Skeletal muscle tissue (tissue), 4 donors: ENCODE measurements around the gene PITPNM1. TPM values are rescaled to one million over a fixed set of nuclear protein-coding genes. Genes with fewer than 3 reads are reported as not detected.
A peak's percentile ranks its signal among the peaks of the same experiment; 100 is the strongest.

Experiments used
- H3K27ac ChIP-seq: one replicate; pipeline ENCODE4 v1.7.0; 2013; ENCODE audit warnings: mild to moderate bottlenecking, low read depth, low read length, inconsistent platforms
- H3K27me3 ChIP-seq, 3 donors: one replicate each; pipeline ENCODE4 v1.7.0; 2013; ENCODE audit warnings: low read length in 3 of 3; ENCODE audit not compliant: control insufficient read depth in 3 of 3, insufficient read depth in 3 of 3
- H3K36me3 ChIP-seq, 3 donors: one replicate each; pipeline ENCODE4 v1.7.0; 2013; ENCODE audit warnings: low read length in 3 of 3; ENCODE audit not compliant: control insufficient read depth in 3 of 3, insufficient read depth in 3 of 3
- H3K4me1 ChIP-seq, 3 donors: one replicate each; pipeline ENCODE4 v1.7.0; 2013; ENCODE audit warnings: low read length in 3 of 3, mild to moderate bottlenecking in 3 of 3; ENCODE audit not compliant: control insufficient read depth in 3 of 3, insufficient read depth in 3 of 3
- H3K4me3 ChIP-seq, 3 donors: one replicate each; pipeline ENCODE4 v1.7.0; 2013; ENCODE audit warnings: low read length in 3 of 3
- H3K9ac ChIP-seq, 3 donors: one replicate each; pipeline ENCODE4 v1.7.0; 2013; ENCODE audit warnings: low read length in 3 of 3, mild to moderate bottlenecking in 3 of 3, moderate library complexity in 2 of 3, low read depth in 1 of 3
- H3K9me3 ChIP-seq, 3 donors: one replicate each; pipeline ENCODE4 v1.7.0; 2013; ENCODE audit warnings: low read length in 3 of 3; ENCODE audit not compliant: control insufficient read depth in 3 of 3
- total RNA-seq: library from RNA; depleted of rRNA; stranded (reverse); fragments of >200 nt; gene quantifications from one replicate; pipeline ENCODE4 v1.2.3, GENCODE V29; 2014
- donor health status: Osteomylitis.

PITPNM1 gene
- total RNA-seq, 1 donor from 2014 or later: 5.7 TPM

GRCh38 chr11:67497656-67498291 is 7.4 kb downstream of the PITPNM1 start:
- no peak overlapping the region for H3K4me3 ChIP-seq
- no peaks in the 10 kb centered on the region for H3K27me3 ChIP-seq
- H3K9me3 ChIP-seq: no peaks in the 10 kb centered on the region
- peaks cover 0 to 6% (median 3%) of the 10 kb centered on the region in 3 donors for H3K36me3 ChIP-seq
- no peak overlapping the region for H3K9ac ChIP-seq
- H3K27ac ChIP-seq: no peak overlapping the region
- peaks cover 0 to 2% (median 0%) of the 10 kb centered on the region in 3 donors for H3K4me1 ChIP-seq

- Histone ChIP-seq H3K4me3 (no peak overlapping the region), H3K4me1 (peaks cover 0 to 2% (median 0%) of the 10 kb centered on the region in 3 donors), H3K36me3 (peaks cover 5 to 11% (median 8%) of the 10 kb centered on the region in 3 donors), H3K9me3 (no peaks in the 10 kb centered on the region), H3K27ac (no peak overlapping the region), H3K9ac (peak overlapping the region in 1 of 3 donors; percentile 16), H3K27me3 (no peaks in the 10 kb centered on the region)
Observed at GRCh38 chr11:67496113-67496512, 9.1 kb downstream of the PITPNM1 start.

GRCh38 chr11:67495234-67496005 is 9.7 kb downstream of the PITPNM1 start:
- Histone ChIP-seq H3K9ac (no peak overlapping the region), H3K9me3 (no peaks in the 10 kb centered on the region), H3K27ac (no peak overlapping the region), H3K27me3 (no peaks in the 10 kb centered on the region), H3K4me3 (no peak overlapping the region), H3K4me1 (peaks cover 0 to 2% (median 0%) of the 10 kb centered on the region in 3 donors), H3K36me3 (peaks cover 7 to 12% (median 10%) of the 10 kb centered on the region in 3 donors)

DNA sequence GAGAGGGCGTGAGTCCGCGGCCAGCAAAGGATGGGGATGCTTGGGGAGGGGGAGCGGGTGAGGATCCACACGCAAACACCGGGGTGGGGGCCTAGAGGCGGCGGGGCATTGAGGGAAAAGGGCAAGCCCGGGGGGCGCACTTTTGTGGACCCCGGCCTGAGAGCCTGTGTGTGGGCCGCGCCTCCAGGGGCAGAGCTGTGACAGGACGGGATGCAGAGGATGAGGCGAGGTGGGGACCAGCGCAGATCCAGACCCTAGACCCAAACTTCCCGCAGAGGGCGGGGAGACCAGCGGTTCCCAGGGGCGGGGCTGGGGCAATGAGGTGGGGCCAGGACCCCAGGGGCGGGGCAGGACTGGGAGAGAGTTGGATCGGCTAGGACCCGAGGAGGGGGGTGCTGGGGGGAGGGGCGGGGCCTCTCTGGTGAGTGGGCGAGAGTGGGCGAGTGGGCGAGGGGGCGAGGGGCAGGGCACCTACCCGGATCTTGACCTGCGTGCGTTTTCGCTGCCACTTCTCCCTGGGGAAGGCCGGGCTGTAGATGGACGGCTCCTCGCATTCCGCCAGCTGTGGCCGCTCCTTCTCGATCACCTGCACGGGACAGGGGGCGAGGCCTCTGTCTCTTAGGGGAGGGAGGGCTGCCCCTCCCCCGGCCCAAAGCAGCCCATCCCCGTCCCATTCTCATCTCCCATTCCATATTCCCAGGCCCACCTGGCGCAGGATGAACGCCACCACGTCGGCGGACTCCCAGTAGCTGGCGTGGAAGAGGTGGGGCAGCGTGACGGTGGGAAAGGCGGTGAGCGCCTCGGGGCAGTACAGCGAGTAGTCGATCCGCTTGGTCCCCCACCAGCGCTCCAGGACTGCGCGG is 10.6 kb downstream of the PITPNM1 start:
- Histone ChIP-seq H3K27me3 (no peaks in the 10 kb centered on the region), H3K4me1 (peaks cover 0 to 3% (median 2%) of the 10 kb centered on the region in 3 donors), H3K4me3 (no peak overlapping the region), H3K9ac (no peak overlapping the region), H3K27ac (no peak overlapping the region), H3K36me3 (peaks cover 13 to 14% (median 13%) of the 10 kb centered on the region in 3 donors), H3K9me3 (no peaks in the 10 kb centered on the region)

DNA sequence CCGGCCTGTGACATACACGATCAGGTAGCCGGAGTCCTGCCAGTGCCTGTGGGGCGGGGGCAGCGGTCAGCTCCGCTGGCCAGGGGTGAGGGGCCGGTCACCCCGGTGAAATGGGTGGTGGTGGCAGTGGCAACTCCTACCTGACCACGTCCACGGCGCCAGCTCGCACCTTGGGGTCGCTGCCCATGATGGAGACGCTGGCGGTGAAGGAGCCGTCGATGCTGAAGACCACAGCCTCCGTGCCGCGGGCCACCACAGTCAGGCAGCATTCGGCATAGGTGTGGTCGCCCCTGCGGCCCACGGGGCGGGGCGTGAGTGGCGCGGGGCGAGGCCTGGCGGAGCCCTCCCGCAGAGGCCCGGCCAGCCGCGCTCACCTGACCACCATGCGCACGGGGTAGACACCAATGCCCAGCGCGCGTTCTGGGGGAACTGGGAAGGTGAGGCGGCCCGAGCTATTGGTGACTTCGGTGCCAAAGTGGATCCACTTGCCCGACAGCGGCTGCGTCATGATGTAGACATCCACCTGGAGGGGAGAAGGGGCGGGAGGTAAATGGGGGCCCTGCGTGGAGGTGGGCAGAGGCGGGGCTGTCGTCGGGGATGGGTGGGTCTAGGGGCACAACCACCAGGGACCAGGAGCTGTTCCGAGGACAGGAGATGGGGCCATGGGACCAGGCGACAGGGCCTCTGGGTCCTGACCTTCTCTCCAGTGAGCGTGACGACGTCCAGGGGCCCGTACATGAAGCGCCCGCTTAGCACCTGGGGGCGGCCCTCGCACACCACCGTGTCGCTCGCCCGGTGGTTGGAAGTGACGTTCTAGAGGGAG is 11.4 kb downstream of the PITPNM1 start:
- H3K36me3 ChIP-seq: peaks cover 15 to 21% (median 19%) of the 10 kb centered on the region in 3 donors

GRCh38 chr11:67492801-67493547 is 12.2 kb downstream of the PITPNM1 start:
- Histone ChIP-seq H3K36me3 (peaks cover 14 to 22% (median 20%) of the 10 kb centered on the region in 3 donors), H3K9ac (no peak overlapping the region), H3K27ac (no peak overlapping the region), H3K4me1 (peaks cover 0 to 4% (median 0%) of the 10 kb centered on the region in 3 donors), H3K4me3 (no peak overlapping the region), H3K27me3 (no peaks in the 10 kb centered on the region), H3K9me3 (no peaks in the 10 kb centered on the region)

More for the DNA sequence above, 11.4 kb downstream of the PITPNM1 start:
- Histone ChIP-seq H3K27ac (no peak overlapping the region), H3K4me1 (peaks cover 0 to 4% (median 2%) of the 10 kb centered on the region in 3 donors), H3K9me3 (no peaks in the 10 kb centered on the region), H3K27me3 (no peaks in the 10 kb centered on the region), H3K4me3 (no peak overlapping the region), H3K9ac (no peak overlapping the region)

DNA sequence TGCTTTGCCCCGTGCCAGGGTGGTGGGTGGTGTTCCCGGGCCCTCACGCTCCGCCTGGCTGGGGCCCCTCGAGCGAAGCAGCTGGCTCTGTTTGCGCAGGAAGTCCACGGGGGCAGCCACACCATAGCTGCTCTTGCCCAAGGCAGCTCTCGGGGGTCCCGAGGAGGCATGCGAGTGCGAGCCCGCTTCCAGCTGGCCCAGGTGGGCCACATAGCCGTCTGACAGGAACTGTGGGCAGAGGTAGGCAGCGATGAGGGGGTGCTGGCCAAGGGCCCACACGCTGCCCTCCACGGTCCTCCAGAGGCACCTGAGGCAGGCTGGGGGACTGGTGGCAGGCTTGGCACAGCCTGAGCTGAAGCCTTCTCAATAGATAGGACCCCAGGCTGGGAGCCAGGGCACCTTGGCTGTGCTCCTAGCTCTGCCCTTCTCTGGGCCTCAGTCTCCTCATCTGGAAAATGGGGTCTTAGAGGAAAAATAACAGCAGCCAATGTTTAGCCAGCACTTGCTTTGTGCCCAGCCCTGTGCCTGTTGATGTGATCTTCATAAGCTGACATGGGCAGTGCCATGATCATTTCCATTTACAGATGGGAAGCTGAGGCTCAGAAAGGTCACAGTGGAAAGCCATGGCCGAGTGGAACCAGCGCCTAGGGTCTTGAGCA is 13.0 kb downstream of the PITPNM1 start:
- no peaks in the 10 kb centered on the region for H3K9me3 ChIP-seq
- no peaks in the 10 kb centered on the region for H3K27me3 ChIP-seq
- peaks cover 0 to 4% (median 0%) of the 10 kb centered on the region in 3 donors for H3K4me1 ChIP-seq
- H3K9ac ChIP-seq: no peak overlapping the region
- no peak overlapping the region for H3K27ac ChIP-seq
- no peak overlapping the region for H3K4me3 ChIP-seq
- peaks cover 16 to 27% (median 26%) of the 10 kb centered on the region in 3 donors for H3K36me3 ChIP-seq

DNA sequence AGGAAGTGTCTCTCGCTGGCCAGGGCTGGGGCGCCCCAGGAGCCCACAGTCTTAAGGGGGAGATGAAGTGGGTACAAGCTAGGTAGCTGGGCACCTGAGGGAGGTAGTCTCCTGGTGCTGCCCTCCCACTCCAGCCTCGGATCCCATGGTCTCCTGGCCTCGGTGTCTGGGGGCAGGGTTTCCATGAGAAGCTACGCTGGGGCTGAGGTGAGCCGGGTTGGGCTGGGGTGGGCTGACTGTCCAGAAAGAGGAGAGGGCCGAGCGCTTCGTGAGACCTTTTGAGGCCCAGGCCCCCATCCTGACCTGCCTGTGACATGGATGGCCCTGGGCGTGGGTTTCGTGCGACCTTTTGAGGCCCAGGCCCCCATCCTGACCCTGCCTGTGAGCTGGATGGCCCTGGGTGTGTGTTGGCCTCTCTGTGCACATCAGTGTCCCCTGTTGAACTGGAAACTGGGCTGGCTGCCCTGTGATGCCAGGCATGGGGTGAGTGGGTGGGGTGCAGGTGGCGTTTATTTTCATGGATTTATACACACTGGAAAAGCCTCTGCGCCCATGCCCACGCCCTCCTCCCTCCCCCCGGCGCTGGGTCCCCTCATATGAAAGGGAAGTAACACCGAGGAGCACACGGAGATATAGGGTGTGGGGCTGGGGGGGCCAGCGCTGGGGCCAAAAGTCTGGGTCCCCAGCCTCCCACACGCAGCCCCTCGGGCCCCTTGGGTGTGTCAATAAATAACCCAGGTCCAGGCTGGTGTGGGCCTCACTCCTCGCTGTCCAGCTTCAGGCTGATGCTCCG is 13.7 kb downstream of the PITPNM1 start:
- Histone ChIP-seq H3K27ac (no peak overlapping the region), H3K4me1 (peaks cover 0 to 4% (median 0%) of the 10 kb centered on the region in 3 donors), H3K9me3 (no peaks in the 10 kb centered on the region), H3K36me3 (peaks cover 21 to 30% (median 29%) of the 10 kb centered on the region in 3 donors), H3K4me3 (no peak overlapping the region), H3K27me3 (no peaks in the 10 kb centered on the region), H3K9ac (no peak overlapping the region)
